ENCODE results near the gene FN3KRP.
"Not testable (repeated sequence)": the region's sequence is repeated elsewhere in the genome, so short reads cannot be mapped to it uniquely, and the experiment has no call there.

The FN3KRP gene

DNA sequence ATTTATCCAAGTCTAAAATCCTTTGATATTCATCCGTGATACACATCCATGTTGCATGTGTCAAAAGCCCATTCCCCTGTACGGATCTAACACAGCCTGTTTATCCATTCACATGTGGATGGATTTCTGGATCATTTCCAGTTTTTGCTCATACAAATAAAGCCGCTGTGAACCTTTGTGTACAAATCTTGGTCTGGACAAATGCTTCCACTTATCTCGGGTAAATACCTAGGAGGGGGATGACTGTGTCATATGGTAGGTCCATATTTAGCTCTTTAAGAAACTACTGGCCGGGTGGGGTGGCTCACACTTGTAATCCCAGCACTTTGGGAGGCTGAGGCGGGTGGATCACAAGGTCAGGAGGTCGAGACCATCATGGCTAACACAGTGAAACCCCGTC lies 29.0 kb downstream of the FN3KRP start:
- no peak for DNase-seq

DNA sequence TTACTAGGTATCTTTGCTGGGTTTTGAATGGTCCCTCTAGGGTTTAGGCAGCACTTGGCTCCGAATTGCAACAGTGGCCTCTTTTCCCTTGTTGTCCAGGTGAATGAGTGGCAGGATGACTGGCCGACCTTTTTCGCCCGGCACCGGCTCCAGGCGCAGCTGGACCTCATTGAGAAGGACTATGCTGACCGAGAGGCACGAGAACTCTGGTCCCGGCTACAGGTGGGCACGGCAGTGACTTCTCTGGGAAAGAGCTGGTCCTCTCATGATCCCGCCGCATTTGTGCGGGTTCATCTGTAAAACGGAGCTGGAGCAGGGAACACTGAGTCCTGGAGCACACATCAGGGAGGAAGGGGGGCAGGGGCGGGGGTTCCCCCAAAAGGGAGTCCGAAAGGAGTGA lies 32.2 kb downstream of the FN3KRP start:
- no peak for DNase-seq

GRCh38 chr17:82750241-82750908 lies 33.9 kb downstream of the FN3KRP start:
- no peak for DNase-seq

- DNase-seq = no peak
Measured at GRCh38 chr17:82751171-82751570, 34.7 kb downstream of the FN3KRP start.

- DNase-seq = peak; percentile 81
Measured at GRCh38 chr17:82751571-82752370, 35.3 kb downstream of the FN3KRP start, which contains the start of gene TBCD. Gene TBCD, plus strand, starts transcription at chr17:82752065. Its CDS starts 129 bp downstream, at chr17:82752194.

DNA sequence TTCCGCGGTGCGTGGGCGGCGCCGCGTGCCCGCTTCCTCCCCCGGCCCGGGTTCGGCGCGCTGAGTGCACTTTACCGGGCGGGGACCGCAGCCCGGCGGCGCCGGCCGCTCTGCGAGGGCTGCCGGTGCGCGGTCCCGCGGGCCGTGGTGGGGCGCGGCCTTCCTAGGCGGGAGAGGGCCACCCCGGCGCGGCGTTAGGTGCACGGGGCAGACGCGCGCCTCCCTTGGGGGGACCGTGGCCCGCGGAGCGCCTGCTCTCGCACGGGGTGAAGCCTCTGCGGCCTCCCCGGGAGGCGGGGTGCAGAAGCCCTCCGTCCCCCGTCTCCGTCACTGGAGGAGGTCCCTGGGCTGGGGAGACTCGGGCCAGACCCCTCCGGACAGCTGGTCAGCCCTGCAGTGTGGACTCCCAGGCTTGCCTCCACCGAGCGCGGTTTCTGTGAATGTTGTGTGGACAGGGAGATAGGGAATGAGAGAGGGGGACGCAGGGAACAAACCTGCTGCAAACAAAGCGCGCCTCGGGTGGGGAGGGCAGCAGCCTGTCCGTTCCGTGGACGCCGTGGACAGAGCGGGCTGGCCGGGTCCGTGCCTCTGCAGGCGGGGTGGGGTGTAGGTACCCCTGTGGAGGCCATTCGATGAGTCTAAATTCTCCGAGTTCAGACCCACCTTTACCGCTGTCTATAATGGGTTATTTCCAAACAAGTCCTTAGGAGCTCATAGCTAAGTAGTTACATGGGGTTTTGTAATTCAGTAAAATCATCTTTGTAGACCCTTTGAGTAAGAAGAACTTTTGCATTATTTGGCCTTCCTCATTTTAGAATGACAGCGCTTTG lies 36.1 kb downstream of the FN3KRP start:
- no peak for DNase-seq

DNA sequence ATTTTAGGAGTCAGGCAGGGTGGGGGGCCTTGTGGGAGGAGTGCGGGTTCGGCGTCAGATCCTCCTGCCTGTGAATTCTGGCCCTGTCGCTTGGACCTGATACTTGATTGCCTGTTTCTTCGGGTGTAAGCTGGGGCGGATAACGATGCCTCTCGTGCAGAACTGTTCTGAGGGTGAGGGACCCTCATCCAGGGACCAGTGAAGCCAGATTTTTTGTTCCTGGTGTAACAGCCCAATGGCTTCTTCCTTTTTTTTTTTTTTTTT lies 36.6 kb downstream of the FN3KRP start:
- no peak for DNase-seq

DNA sequence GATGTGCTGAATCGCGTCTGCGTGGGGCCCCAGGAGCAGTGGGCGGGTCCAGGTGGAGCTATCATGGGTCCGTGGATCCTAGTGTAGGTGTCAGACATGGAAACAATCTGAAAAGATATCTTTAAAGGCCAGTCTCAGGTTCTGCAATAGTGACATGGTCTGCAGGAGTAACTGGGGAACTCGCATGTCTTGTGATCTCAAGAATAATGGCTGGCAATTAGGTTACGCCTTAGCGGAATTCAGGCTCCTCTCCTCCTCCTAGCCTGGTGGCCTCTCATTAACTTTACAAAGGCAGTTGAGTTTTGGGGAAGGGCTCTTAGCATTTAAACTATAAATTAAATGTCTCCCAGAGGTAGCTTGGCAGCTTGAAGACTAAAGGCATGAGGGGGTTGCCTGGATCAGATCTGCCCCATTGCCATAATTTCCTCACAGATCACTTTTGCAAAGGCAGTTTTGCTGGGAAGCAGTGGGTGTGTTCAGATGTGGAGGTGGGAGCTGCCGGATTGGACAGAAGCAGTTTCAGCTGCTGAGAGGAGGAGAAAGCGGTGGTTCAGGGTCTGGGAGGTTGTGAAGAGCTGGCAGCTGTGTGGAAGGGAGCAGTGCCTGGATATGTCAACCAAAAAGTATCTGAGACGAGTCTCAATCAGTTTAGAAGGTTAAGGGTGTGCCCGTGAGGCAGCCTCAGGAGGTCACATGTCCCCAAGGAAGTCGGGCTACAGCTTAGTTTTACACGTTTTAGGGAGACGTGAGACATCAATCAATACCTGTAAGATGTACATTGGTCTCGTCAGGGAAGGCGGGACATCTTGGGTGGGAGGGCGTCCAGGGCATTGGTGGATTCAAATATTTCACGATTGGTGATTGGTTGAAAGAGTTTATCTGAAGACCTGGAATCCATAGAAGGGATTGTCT lies 38.0 kb downstream of the FN3KRP start:
- DNase-seq = no peak

DNA sequence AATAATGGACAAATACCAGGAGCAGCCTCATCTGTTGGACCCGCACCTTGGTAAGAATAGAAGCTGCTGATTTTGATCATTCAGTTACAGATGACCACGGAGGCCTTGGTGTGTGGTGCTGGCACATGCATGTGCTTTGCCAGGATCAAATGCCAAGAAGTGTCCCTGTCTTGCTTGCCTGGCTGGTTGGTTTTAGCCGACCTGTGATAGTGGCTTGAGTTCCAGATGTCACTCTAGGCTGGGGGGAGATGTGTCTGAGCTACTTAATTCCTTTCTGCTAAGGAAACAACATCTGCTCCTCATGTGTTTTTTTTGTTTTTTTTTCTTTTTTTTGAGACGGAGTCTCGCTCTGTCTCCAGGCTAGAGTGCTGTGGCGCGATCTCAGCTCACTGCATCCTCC lies 39.7 kb downstream of the FN3KRP start:
- no peak for DNase-seq

DNA sequence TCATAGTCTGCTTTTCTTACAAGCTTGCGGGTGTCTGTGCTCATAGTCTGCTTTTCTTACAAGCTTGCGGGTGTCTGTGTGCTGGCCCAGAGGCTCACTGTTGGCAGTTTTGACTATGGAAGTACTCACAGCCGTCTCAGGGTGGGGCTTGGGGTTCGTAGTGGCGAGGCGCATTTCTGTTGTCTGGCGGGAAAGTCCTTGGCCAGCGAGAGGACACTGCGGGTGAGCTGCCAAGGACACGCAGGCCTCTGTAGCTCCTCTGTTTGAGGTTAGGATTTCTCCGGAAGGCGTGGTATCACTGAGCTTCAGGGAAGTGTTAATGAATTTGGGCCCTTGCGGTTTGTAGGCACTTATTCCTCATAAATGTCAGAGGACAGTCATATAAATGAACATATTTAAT lies 48.9 kb downstream of the FN3KRP start:
- no peak for DNase-seq

GRCh38 chr17:82767041-82767754 lies 50.7 kb downstream of the FN3KRP start:
- DNase-seq = peak; percentile 81

- DNase-seq = no peak
Measured at GRCh38 chr17:82769041-82769440, 52.5 kb downstream of the FN3KRP start.

DNA sequence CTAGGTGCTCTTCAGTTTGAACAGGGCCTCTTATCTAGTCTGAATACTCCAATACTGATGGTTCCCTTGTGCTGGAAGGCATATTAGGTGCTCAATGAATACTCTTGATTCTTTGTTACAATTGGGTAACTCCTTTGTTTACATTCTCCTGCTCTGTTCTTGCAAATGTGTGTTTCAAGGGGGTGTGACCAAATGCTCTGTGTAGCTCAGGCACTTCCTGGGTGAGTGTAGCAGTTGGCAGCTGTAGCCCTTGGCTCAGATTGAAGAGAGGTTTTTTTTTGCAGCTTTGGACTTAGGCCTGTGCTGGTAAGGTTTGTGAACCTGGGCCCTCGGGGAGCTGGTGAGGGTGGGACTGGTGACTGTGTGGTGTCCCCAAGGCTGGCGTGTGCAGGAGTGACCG lies 55.5 kb downstream of the FN3KRP start:
- DNase-seq = no peak

- not testable (repeated sequence) for DNase-seq
Measured at GRCh38 chr17:82774456-82774855, 58.0 kb downstream of the FN3KRP start.

DNA sequence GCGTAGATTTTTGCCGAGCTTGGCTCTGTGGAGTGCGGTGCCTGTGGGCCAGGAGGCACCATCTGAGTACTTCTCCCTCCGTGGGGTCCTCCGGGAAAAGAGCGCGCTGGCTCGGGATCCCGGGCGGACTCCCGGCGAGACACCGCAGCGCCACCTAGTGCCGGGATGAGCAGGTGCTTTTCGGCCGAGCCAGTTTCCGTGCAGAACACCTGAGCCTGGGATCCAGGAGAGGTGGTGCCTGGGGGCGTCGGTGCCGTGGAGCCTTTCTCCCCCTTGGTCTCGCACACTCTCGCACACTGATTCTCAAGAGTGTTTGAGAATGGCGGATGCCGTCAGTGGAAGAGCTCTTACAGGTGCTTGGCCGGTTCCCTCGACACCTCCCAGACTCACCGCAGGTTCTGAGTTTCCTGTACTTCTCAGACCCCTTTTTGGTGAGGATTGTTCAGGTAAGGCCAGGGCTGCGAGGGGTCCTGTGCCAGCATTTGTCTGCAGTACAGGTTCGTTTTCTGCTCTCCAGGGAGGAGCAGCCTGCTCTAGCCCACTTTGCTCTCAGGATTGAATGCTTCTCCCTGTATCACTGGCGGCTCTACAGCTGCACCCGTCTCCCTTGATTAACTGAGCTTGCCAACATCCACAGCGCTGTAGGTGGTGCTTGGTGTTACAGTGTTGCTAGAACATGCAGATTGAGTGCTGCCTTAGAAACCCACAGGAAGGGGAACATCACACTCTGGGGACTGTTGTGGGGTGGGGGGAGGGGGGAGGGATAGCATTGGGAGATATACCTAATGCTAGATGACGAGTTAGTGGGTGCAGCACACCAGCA lies 58.7 kb downstream of the FN3KRP start:
- peak; percentile 11 for DNase-seq

GRCh38 chr17:82776454-82776853 lies 59.9 kb downstream of the FN3KRP start:
- no peak for DNase-seq

All from NCI-H1694 (cell line).